HUDEP-2 (cell line): ENCODE measurements around the gene ZKSCAN8.

Experiments
- DNase-seq, 76 experiments: peaks; one replicate each; lab custom pipeline; 2025; ENCODE audit not compliant: unreplicated experiment in 76 of 76; lab: John Stamatoyannopoulos, UW

Gene ZKSCAN8

DNA sequence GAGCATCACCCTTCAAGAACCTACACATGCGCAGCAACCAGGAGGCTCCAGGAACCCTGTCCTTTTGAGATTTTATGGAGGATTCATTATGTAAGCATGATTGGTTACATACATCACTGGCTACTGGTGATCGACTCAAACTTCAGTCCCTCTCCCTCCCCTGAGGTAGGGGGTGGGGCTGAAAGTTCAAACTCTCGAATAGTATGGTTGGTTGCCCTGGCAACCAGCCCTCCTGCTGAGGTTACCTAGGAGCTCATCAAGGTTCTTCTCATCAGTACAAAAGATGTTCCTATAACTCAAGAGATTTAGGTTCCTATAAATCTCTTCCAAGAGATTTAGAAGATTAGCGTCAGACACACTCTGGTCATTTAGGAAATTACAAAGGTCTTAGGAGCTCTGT lies 61.5 kb downstream of the ZKSCAN8 start:
- DNase-seq, result no peak

DNA sequence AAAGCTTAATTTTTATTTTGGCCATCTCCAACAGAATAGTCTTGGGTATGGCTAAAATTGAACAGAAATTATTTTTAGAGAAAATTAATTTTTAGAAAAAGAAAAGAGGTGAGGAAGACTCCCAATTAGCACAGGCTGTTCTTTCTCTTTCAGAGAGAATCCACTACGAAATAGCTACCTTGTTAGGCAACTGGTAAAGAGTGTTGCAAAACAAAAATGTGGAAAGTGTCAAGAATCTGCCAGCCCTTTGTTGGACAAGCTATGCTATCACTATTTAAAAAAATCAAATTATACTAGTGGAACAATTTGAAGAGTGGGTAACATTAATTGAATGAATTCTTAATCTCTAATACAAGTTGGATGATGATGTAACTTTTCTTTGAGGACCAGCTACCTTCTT lies 64.2 kb downstream of the ZKSCAN8 start:
- no peak for DNase-seq

DNA sequence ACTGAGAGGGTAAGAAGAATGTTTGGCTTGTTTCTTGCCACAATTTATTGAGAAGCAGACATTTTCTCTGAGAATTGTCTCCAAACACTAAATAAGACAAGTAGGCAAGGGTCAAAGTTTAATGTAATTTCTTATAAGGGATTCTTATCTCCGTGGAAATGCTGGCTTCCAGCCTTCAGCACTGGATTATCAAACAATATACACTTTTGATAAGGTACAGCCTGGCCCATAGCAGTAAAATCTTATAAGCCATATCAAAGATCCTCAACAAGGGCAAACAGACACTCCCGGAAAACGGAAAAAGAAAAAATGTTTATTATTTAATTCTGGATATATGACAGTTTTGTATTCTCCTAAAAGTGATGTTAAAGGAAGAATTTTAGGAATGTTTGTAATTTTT lies 64.8 kb downstream of the ZKSCAN8 start:
- DNase-seq, result no peak

DNA sequence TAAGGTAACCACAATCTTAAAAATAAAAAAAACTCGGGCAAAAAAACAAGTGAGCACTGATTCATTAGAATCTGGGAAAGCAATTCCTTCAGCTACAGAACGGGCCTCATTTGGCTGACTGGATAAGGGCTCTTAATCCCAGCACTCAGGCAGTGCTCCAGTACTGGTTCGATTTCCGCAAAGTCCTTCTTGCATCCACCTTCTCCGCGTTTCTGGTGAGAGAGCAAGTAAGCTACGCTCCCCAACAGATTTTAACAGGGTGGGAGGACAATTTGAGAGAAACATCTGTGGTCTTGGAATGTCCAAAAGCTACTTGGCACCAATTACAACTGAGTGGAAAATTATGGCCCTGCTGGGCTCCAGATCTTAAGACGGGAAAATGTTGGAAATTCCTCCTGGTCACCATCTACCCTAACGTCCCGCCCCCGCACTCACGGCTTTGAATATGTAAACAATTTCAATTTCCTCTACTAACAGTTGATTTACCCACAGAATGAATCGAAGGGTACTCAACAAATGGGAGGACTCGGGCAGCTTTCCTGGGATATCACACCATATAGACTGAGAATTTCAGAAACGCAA lies 65.3 kb downstream of the ZKSCAN8 start:
- DNase-seq, result no peak

DNA sequence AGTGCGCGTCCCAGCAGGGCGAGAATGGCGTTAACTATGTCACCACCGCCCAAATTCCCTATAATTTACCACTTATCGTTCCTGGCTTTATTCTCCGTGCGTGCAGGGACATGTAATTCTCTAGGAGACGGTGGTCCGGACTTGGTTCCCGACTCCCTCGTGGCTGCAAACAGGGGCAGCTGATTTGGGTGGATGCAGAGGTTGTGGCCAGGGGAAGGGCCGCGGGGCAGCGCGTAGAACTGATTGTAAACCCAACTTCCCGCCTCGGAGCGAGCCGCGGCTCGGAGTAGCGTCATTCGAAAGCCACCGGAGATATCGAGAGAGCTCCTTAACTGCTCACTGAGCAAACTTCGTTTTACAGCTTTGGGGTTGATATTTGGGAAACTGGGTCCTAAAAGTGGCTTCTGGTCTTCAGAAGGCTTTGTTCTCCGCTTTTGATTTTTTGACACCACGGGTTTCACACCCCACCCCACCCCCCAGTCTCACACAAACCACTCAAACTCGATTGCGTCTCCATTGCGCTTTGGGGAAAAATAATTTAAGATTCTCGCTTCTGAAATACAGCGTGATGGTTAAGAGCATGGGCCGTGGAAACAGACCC lies 65.9 kb downstream of the ZKSCAN8 start:
- DNase-seq, result peak in 47 of 76 experiments; percentile 11 to 62 (median 36)

DNA sequence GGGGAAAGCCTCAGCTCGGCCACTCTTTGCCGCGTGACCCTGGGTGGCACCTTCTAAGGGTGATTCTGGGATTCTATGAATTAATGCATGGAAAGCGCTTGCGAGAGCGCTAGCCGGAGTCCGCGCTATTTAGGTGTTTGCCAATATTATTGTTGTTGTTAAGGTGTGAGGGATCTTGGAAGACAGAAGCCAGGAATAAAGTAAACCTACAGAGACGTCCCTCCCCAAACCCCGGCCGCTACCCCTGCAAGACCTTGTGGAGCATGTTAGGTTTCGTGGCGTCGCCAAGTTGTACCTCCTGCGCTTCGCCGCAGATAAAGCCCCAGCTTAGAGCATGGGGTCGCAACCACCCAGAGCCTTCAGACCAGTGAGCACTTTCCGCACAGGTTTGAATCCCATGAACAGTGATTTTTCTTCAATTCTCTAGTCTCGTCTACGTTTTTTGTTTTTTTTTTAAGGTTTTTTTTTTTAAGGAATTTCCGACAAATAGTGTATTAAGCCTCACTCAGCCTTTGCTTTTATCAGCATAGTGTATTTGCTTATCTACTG lies 66.5 kb downstream of the ZKSCAN8 start:
- DNase-seq, result peak in 22 of 76 experiments; percentile 11 to 62 (median 26)
